ENCODE data around the gene DNAJC30. TPM values are rescaled to one million over a fixed set of nuclear protein-coding genes. Genes with fewer than 3 reads are reported as not detected.

DNAJC30 gene
- total RNA-seq, 1 experiment from 2014 or later = 2.9 TPM

DNA sequence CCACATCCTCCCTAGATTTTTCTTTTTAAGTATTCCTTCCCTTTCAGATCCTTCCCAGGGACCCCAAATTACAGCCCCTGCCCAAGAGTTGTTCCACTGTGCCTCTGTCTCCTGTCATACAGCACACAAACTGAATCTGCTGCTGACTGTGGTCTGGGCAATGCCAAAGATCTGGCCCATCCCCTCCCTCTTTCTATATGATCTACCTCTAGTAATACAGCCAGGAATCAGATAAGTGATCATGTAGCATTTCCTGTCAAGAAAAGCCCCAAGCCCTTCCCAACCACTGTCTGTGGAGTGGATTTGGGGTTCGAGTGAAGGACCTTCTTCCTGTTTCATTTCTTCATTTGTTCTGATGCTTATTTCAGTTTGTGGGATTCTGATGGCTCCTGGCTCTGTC lies 29.5 kb upstream of the DNAJC30 start:
- Histone ChIP-seq H3K9me2 (replicated peaks; ENCODE audit: low read length) (no peaks in the 10 kb centered on the region), H3K4me2 (ENCODE audit: low read length) (no peak overlapping the region), H3F3A (ENCODE audit: low read length, unreplicated experiment) (peaks cover 11% of the 10 kb centered on the region), H3K27ac (ENCODE audit: low read length) (peak overlapping the region; percentile 33), H3K9ac (ENCODE audit: low read length) (no peak overlapping the region), H3K27me3 (ENCODE audit: low read length) (no peaks in the 10 kb centered on the region), H2AFZ (ENCODE audit: low read length) (no peak overlapping the region), H3K36me3 (ENCODE audit: low read depth, low read length) (peaks cover 49% of the 10 kb centered on the region), H3K79me2 (ENCODE audit: low read length) (peaks cover 92% of the 10 kb centered on the region), H4K20me1 (ENCODE audit: low read length) (peaks cover 46% of the 10 kb centered on the region), H3K4me1 (ENCODE audit: insufficient read depth, low read length) (peaks cover 56% of the 10 kb centered on the region), H3K4me3 (ENCODE audit: low read length) (no peak overlapping the region), H3K9me3 (ENCODE audit: low read length) (no peaks in the 10 kb centered on the region)
- CTCF ChIA-PET = no interaction called here
- BruUV-seq (replicated peaks) = no TSS peak
- ATAC-seq (no peak), DNase-seq (no peak)
- no peak for TF ChIP-seq EZH2phosphoT487 (IDR thresholded peaks at IDR 0.05; ENCODE audit: borderline replicate concordance, low read length)
- TF ChIP-seq CTCF (conservative IDR thresholded peaks at IDR 0.05; ENCODE audit: low read depth, low read length) = no peak
- TF ChIP-seq EZH2 (IDR thresholded peaks at IDR 0.05; ENCODE audit: low read length, unreplicated experiment) = no peak
- POLR2A ChIA-PET (ENCODE audit: unreplicated experiment) = no interaction called here
- intact Hi-C loops (cut with micrococcal nuclease) = no loop called here

GRCh38 chr7:73708961-73709549 lies 25.8 kb upstream of the DNAJC30 start:
- intact Hi-C loops (cut with micrococcal nuclease) = no loop called here
- H3K4me1 ChIP-seq (ENCODE audit: insufficient read depth, low read length) = peaks cover 62% of the 10 kb centered on the region
- no peak for DNase-seq

More at GRCh38 chr7:73708961-73709549, 25.8 kb upstream of the DNAJC30 start:
- TF ChIP-seq EZH2phosphoT487 (IDR thresholded peaks at IDR 0.05; ENCODE audit: borderline replicate concordance, low read length) (no peak), EZH2 (IDR thresholded peaks at IDR 0.05; ENCODE audit: low read length, unreplicated experiment) (no peak), CTCF (conservative IDR thresholded peaks at IDR 0.05; ENCODE audit: low read depth, low read length) (no peak)
- ChIA-PET POLR2A (ENCODE audit: unreplicated experiment) (no interaction called here), CTCF (no interaction called here)
- H3K4me2 ChIP-seq (ENCODE audit: low read length) = no peak overlapping the region
- H3K27ac ChIP-seq (ENCODE audit: low read length) = peak overlapping the region; percentile 25
- H4K20me1 ChIP-seq (ENCODE audit: low read length) = peaks cover 34% of the 10 kb centered on the region
- H2AFZ ChIP-seq (ENCODE audit: low read length) = no peak overlapping the region
- H3F3A ChIP-seq (ENCODE audit: low read length, unreplicated experiment) = peaks cover 4% of the 10 kb centered on the region
- H3K79me2 ChIP-seq (ENCODE audit: low read length) = peaks cover 65% of the 10 kb centered on the region
- H3K4me3 ChIP-seq (ENCODE audit: low read length) = no peak overlapping the region
- BruUV-seq (replicated peaks) = no TSS peak
- ATAC-seq = no peak
- H3K36me3 ChIP-seq (ENCODE audit: low read depth, low read length) = peaks cover 39% of the 10 kb centered on the region
- H3K9me2 ChIP-seq (replicated peaks; ENCODE audit: low read length) = no peaks in the 10 kb centered on the region
- H3K9me3 ChIP-seq (ENCODE audit: low read length) = no peaks in the 10 kb centered on the region
- no peaks in the 10 kb centered on the region for H3K27me3 ChIP-seq (ENCODE audit: low read length)
- H3K9ac ChIP-seq (ENCODE audit: low read length) = no peak overlapping the region

Data from PC-3 (cell line).